OCI-LY1 (cell line): ENCODE data around the gene DCAF15.

Experiments
- EZH2 ChIP-seq: fragments of 200-600 bp; sonication (generic), shearing (Covaris generic); IDR thresholded peaks from 2 replicates; pipeline ENCODE4 v1.8.0; 2017; ENCODE audit warnings: borderline replicate concordance, mixed run types, mild to moderate bottlenecking, antibody characterized with exemption, low read length, moderate library complexity, mixed read lengths
- TF ChIP-seq, protein P1 (sequence below): fragments of 200-600 bp; sonication (generic), shearing (Covaris generic); IDR thresholded peaks from 2 replicates; pipeline ENCODE4 v1.5.1; 2017; ENCODE audit warnings: mild to moderate bottlenecking, antibody characterized with exemption, low read length, moderate library complexity, mixed read lengths

DNA sequence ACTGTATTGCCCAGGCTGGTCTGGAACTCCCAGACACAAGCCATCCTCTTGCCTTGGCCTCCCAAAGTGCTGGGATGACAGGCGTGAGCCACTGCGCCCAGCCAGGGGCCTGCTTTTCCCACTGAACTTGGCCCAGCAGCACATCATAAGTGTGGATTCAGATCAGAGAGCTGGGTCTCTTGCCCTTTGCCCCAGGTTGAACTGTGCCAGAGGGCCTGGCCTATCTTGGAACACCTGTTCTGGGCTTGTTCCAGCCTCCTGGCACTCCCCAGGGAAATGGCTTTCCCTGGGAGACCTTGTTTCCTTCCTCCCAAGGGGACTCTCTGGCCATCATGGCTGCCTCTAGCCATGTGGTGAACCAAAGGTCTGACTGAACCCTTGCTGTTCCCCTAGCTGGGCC lies 42.9 kb upstream of the DCAF15 start:
- TF ChIP-seq, protein P1, sequence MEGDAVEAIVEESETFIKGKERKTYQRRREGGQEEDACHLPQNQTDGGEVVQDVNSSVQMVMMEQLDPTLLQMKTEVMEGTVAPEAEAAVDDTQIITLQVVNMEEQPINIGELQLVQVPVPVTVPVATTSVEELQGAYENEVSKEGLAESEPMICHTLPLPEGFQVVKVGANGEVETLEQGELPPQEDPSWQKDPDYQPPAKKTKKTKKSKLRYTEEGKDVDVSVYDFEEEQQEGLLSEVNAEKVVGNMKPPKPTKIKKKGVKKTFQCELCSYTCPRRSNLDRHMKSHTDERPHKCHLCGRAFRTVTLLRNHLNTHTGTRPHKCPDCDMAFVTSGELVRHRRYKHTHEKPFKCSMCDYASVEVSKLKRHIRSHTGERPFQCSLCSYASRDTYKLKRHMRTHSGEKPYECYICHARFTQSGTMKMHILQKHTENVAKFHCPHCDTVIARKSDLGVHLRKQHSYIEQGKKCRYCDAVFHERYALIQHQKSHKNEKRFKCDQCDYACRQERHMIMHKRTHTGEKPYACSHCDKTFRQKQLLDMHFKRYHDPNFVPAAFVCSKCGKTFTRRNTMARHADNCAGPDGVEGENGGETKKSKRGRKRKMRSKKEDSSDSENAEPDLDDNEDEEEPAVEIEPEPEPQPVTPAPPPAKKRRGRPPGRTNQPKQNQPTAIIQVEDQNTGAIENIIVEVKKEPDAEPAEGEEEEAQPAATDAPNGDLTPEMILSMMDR = no peak
- no peak for TF ChIP-seq EZH2
